ENCODE data around the gene CCNL2.

The CCNL2 gene

GRCh38 chr1:1341549-1342021, 57.5 kb downstream of the CCNL2 start (continued):
- TF ChIP-seq ZNF148 (tag by site-specific recombination; IDR thresholded peaks at IDR 0.05; ENCODE audit: borderline replicate concordance), result no peak
- no peak for TF ChIP-seq ZBTB11 (tag by site-specific recombination; conservative IDR thresholded peaks at IDR 0.05; ENCODE audit: low read depth)
- TF ChIP-seq ZFP41 (tag by site-specific recombination; IDR thresholded peaks at IDR 0.05; ENCODE audit: borderline replicate concordance), result no peak

GRCh38 chr1:1340791-1341548, 58.2 kb downstream of the CCNL2 start:
- Histone ChIP-seq H3K4me3 (ENCODE audit: low read depth, low read length) (no peak overlapping the region), H3K4me1 (ENCODE audit: control insufficient read depth, insufficient read depth, low read length) (no peaks in the 10 kb centered on the region; the same call in 1 of the 2 replicates), H3K36me3 (ENCODE audit: control insufficient read depth in 2 of 2, insufficient read depth in 1 of 2, low read length in 2 of 2) (peaks cover 0 to 73% of the 10 kb centered on the region in 2 experiments; a peak in 2 of 3 replicates), H3K9me3 (ENCODE audit: control insufficient read depth, insufficient read depth, low read depth, low read length) (no peaks in the 10 kb centered on the region), H3K27ac (ENCODE audit: extremely low read depth, low read depth, low read length) (no peak overlapping the region)
- TF ChIP-seq ZEB2 (tag by site-specific recombination; IDR thresholded peaks at IDR 0.05) (peak; percentile 99), ZNF18 (tag by site-specific recombination; IDR thresholded peaks at IDR 0.05) (peak; percentile 93), ZSCAN4 (tag by site-specific recombination; IDR thresholded peaks at IDR 0.05) (peak; percentile 77), ZBTB26 (tag by site-specific recombination; optimal IDR thresholded peaks at IDR 0.05) (peak; percentile 17), ZSCAN23 (tag by site-specific recombination; IDR thresholded peaks at IDR 0.05) (no peak)
- CTCF ChIA-PET, result no interaction called here
- POLR2A ChIA-PET, result no interaction called here

- Histone ChIP-seq H3K4me1 (ENCODE audit: control insufficient read depth, insufficient read depth, low read length) (no peaks in the 10 kb centered on the region; the same call in 1 of the 2 replicates), H3K9me3 (ENCODE audit: control insufficient read depth, insufficient read depth, low read depth, low read length) (no peaks in the 10 kb centered on the region), H3K4me3 (ENCODE audit: low read depth, low read length) (no peak overlapping the region), H3K27ac (ENCODE audit: extremely low read depth, low read depth, low read length) (no peak overlapping the region), H3K36me3 (ENCODE audit: control insufficient read depth in 2 of 2, insufficient read depth in 1 of 2, low read length in 2 of 2) (peaks cover 0 to 79% of the 10 kb centered on the region in 2 experiments; a peak in 2 of 3 replicates)
- CTCF ChIA-PET, result no interaction called here
- POLR2A ChIA-PET, result no interaction called here
- TF ChIP-seq ZNF704 (tag by site-specific recombination; IDR thresholded peaks at IDR 0.05), result no peak
- 0 out of 2 replicates have a peak, but pooled peaks have one; percentile 12 for TF ChIP-seq SP2 (tag by site-specific recombination; IDR thresholded peaks at IDR 0.05)
- TF ChIP-seq KLF8 (tag by site-specific recombination; IDR thresholded peaks at IDR 0.05), result 0 out of 2 replicates have a peak, but pooled peaks have one; percentile 34
- TF ChIP-seq KLF1 (tag by site-specific recombination; IDR thresholded peaks at IDR 0.05), result peak; percentile 75
Observed at GRCh38 chr1:1340185-1340584, 59.0 kb downstream of the CCNL2 start.
